ENCODE measurements around the gene HK1. TPM values are rescaled to one million over a fixed set of nuclear protein-coding genes. Genes with fewer than 3 reads are reported as not detected.

HK1 gene
- total and polyA plus RNA-seq, 2 of the 4 experiments (the other 2 are of a cell fraction): 53.7 to 90.5 TPM

DNA sequence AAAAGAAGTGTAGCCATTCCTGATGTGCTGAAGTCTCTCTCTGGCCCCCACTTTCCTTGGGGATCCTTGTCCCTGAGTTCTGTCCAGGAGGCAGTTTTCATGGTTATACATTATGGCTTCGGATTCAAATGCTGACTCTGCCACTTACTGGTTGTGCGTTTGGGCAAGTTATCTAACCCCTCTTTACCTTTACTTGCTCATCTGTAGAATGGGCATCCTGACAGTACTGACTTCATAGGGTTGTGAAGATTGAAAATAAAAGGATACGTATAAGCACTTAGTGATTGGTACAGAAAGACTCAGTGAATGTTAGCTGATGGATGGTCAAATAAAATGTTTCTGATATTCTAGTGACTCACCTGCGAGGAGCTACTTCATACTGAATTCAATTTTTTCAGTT, 73.3 kb downstream of the HK1 start:
- dilution Hi-C loops (cut with HindIII; ENCODE audit: low sequenced_read_pairs, unreplicated experiment) (no loop called here), in situ Hi-C loops (cut with MboI; ENCODE audit: low sequenced_read_pairs) (no loop called here), intact Hi-C loops (cut with micrococcal nuclease) (no loop called here)
- Histone ChIP-seq H3K4me3 (ENCODE audit: insufficient read depth, low read depth, low read length) (no peak overlapping the region), H4K91ac (ENCODE audit: insufficient read depth, low read depth, low read length) (peak overlapping the region; percentile 16), H2AK5ac (ENCODE audit: low read depth, low read length) (peak overlapping the region; percentile 36; the same call in 1 of the 2 replicates), H4K20me1 (ENCODE audit: insufficient read depth, low read length) (peaks cover 23% of the 10 kb centered on the region), H3K36me3 (ENCODE audit: control insufficient read depth, insufficient read depth, low read length) (peaks cover 3% of the 10 kb centered on the region; the same call in 1 of the 2 replicates), H4K8ac (ENCODE audit: low read depth in 2 of 2, low read length in 2 of 2) (peak overlapping the region in 1 of 2 experiments; percentile 72; a peak in 2 of 4 replicates), H3K4ac (ENCODE audit: low read depth, low read length) (peak overlapping the region; percentile 65), H3K4me1 (ENCODE audit: control insufficient read depth, insufficient read depth, low read length) (peaks cover 19% of the 10 kb centered on the region), H3K56ac (ENCODE audit: extremely low read depth, insufficient read depth, low read length) (no peak overlapping the region), H4K5ac (ENCODE audit: low read depth, low read length) (no peak overlapping the region), H3K9me1 (ENCODE audit: insufficient read depth, low read length) (peaks cover 28% of the 10 kb centered on the region), H3K27ac (ENCODE audit: insufficient read depth, low read length) (no peak overlapping the region), H2AFZ (replicated peaks; ENCODE audit: low read length, poor library complexity) (no peak overlapping the region), H3K4me2 (ENCODE audit: low read depth, low read length) (no peak overlapping the region), H2BK20ac (ENCODE audit: low read depth, low read length) (peak overlapping the region; percentile 87), H2AK9ac (replicated peaks; ENCODE audit: low read depth, low read length, poor library complexity) (no peak overlapping the region), H2BK5ac (ENCODE audit: low read depth, low read length, poor library complexity, severe bottlenecking) (peak overlapping the region; percentile 29), H3K27me3 (ENCODE audit: control insufficient read depth, insufficient read depth, low read length) (no peaks in the 10 kb centered on the region), H3K9me3 (ENCODE audit: control insufficient read depth, insufficient read depth, low read length) (no peaks in the 10 kb centered on the region), H3K14ac (replicated peaks; ENCODE audit: low read depth, low read length) (peak overlapping the region; percentile 87), H2BK15ac (ENCODE audit: low read depth, low read length) (peak overlapping the region; percentile 35; the same call in 2 of the 3 replicates), H2BK120ac (ENCODE audit: low read depth, low read length) (peak overlapping the region; percentile 71; the same call in 1 of the 2 replicates), H3K79me1 (ENCODE audit: low read depth in 1 of 2, low read length in 2 of 2) (peaks cover 42 to 66% of the 10 kb centered on the region in 2 experiments), H3K18ac (ENCODE audit: low read depth, low read length) (no peak overlapping the region; the same call in 1 of the 2 replicates), H3K23ac (ENCODE audit: low read depth, low read length) (no peak overlapping the region; the same call in 1 of the 2 replicates), H3K9ac (ENCODE audit: low read depth, low read length) (no peak overlapping the region)
- ChIA-PET CTCF (no interaction called here), POLR2A (ENCODE audit: unreplicated experiment) (no interaction called here)
- DNase-seq (no peak), ATAC-seq (ENCODE audit: low read depth) (no peak)
- BruUV-seq (replicated peaks): no TSS peak
- no CpG with 5 or more reads among the region's 4 CpGs for whole genome bisulfite sequencing, 2 experiments (ENCODE audit: extremely low coverage in 2 of 2, insufficient read length in 1 of 2)
- TF ChIP-seq SMC3 (IDR thresholded peaks at IDR 0.05; ENCODE audit: low read depth, low read length) (no peak), RAD21 (IDR thresholded peaks at IDR 0.05; ENCODE audit: low read length) (no peak), ELK1 (IDR thresholded peaks at IDR 0.05; ENCODE audit: borderline replicate concordance, low read depth, low read length) (no peak), NFE2L2 (IDR thresholded peaks at IDR 0.05; ENCODE audit: low read depth, low read length) (no peak)
